ENCODE results near the gene SMC1A.

Gene SMC1A

GRCh38 chrX:53440621-53441517 lies 18.4 kb upstream of the SMC1A start (continued):
- TF ChIP-seq, protein P1, sequence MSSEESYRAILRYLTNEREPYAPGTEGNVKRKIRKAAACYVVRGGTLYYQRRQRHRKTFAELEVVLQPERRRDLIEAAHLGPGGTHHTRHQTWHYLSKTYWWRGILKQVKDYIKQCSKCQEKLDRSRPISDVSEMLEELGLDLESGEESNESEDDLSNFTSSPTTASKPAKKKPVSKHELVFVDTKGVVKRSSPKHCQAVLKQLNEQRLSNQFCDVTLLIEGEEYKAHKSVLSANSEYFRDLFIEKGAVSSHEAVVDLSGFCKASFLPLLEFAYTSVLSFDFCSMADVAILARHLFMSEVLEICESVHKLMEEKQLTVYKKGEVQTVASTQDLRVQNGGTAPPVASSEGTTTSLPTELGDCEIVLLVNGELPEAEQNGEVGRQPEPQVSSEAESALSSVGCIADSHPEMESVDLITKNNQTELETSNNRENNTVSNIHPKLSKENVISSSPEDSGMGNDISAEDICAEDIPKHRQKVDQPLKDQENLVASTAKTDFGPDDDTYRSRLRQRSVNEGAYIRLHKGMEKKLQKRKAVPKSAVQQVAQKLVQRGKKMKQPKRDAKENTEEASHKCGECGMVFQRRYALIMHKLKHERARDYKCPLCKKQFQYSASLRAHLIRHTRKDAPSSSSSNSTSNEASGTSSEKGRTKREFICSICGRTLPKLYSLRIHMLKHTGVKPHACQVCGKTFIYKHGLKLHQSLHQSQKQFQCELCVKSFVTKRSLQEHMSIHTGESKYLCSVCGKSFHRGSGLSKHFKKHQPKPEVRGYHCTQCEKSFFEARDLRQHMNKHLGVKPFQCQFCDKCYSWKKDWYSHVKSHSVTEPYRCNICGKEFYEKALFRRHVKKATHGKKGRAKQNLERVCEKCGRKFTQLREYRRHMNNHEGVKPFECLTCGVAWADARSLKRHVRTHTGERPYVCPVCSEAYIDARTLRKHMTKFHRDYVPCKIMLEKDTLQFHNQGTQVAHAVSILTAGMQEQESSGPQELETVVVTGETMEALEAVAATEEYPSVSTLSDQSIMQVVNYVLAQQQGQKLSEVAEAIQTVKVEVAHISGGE (tag by site-specific recombination; conservative IDR thresholded peaks at IDR 0.05; ENCODE audit: low read depth): no peak
- TF ChIP-seq ZNF561 (tag by site-specific recombination; IDR thresholded peaks at IDR 0.05; ENCODE audit: borderline replicate concordance) (0 out of 2 replicates have a peak, but pooled peaks have one; percentile 22), ZBTB20 (tag by site-specific recombination; IDR thresholded peaks at IDR 0.05) (peak; percentile 88), ZNF768 (tag by site-specific recombination; IDR thresholded peaks at IDR 0.05) (no peak), ZNF121 (tag by site-specific recombination; IDR thresholded peaks at IDR 0.05) (no peak), ZNF776 (tag by site-specific recombination; IDR thresholded peaks at IDR 0.05; ENCODE audit: borderline replicate concordance) (no peak), SP7 (tag by site-specific recombination; IDR thresholded peaks at IDR 0.05) (no peak; the same call in 1 of the 2 replicates), ZBTB21 (tag by site-specific recombination; IDR thresholded peaks at IDR 0.05) (no peak), KLF8 (tag by site-specific recombination; IDR thresholded peaks at IDR 0.05) (0 out of 2 replicates have a peak, but pooled peaks have one; percentile 46), PATZ1 (tag by site-specific recombination; IDR thresholded peaks at IDR 0.05) (peak; percentile 63), PRDM4 (tag by site-specific recombination; IDR thresholded peaks at IDR 0.05) (no peak), ZXDB (tag by site-specific recombination; IDR thresholded peaks at IDR 0.05) (peak; percentile 27; the same call in 1 of the 2 replicates)
- TF ChIP-seq, protein P2, sequence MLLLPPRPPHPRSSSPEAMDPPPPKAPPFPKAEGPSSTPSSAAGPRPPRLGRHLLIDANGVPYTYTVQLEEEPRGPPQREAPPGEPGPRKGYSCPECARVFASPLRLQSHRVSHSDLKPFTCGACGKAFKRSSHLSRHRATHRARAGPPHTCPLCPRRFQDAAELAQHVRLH (tag by site-specific recombination; IDR thresholded peaks at IDR 0.05): no peak

DNA sequence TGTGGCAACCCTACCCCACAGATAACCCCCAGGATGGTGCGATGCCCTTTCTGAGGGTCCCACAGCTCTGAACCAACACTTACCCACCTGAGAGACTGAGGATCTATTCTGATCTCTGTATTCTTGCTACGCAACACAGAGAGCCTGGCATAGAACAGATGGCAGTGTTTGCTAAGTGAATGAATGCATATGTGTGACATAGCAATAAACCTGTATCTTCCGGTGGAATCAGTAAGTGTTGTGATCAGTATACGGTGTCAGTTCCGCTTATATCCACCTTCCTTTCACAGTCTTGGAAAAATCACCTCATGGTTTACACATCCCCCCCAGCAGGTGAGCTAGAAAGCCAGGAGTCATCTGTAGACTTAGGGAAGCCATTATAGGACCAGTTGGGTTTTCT lies 17.6 kb upstream of the SMC1A start:
- TF ChIP-seq, protein P3, sequence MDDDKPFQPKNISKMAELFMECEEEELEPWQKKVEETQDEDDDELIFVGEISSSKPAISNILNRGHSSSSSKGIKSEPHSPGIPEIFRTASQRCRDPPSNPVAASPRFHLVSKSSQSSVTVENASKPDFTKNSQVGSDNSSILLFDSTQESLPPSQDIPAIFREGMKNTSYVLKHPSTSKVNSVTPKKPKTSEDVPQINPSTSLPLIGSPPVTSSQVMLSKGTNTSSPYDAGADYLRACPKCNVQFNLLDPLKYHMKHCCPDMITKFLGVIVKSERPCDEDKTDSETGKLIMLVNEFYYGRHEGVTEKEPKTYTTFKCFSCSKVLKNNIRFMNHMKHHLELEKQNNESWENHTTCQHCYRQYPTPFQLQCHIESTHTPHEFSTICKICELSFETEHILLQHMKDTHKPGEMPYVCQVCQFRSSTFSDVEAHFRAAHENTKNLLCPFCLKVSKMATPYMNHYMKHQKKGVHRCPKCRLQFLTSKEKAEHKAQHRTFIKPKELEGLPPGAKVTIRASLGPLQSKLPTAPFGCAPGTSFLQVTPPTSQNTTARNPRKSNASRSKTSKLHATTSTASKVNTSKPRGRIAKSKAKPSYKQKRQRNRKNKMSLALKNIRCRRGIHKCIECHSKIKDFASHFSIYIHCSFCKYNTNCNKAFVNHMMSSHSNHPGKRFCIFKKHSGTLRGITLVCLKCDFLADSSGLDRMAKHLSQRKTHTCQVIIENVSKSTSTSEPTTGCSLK (tag by site-specific recombination; IDR thresholded peaks at IDR 0.05): no peak
- TF ChIP-seq ZNF530 (tag by site-specific recombination; IDR thresholded peaks at IDR 0.05; ENCODE audit: low read depth) (no peak), ZFP3 (tag by site-specific recombination; IDR thresholded peaks at IDR 0.05; ENCODE audit: low read depth) (no peak), ZNF426 (tag by site-specific recombination; IDR thresholded peaks at IDR 0.05) (no peak), ZNF311 (tag by site-specific recombination; IDR thresholded peaks at IDR 0.05; ENCODE audit: borderline replicate concordance) (no peak), ZNF24 (tag by site-specific recombination; IDR thresholded peaks at IDR 0.05) (no peak), ZNF792 (tag by site-specific recombination; IDR thresholded peaks at IDR 0.05) (no peak), ZNF211 (tag by site-specific recombination; IDR thresholded peaks at IDR 0.05; ENCODE audit: low read depth) (no peak), ZNF10 (tag by site-specific recombination; IDR thresholded peaks at IDR 0.05) (no peak)
- TF ChIP-seq, protein P4, sequence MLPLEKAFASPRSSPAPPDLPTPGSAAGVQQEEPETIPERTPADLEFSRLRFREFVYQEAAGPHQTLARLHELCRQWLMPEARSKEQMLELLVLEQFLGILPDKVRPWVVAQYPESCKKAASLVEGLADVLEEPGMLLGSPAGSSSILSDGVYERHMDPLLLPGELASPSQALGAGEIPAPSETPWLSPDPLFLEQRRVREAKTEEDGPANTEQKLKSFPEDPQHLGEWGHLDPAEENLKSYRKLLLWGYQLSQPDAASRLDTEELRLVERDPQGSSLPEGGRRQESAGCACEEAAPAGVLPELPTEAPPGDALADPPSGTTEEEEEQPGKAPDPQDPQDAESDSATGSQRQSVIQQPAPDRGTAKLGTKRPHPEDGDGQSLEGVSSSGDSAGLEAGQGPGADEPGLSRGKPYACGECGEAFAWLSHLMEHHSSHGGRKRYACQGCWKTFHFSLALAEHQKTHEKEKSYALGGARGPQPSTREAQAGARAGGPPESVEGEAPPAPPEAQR (tag by site-specific recombination; IDR thresholded peaks at IDR 0.05): no peak
- Histone ChIP-seq H3K4me1 (ENCODE audit: control insufficient read depth, insufficient read depth, low read length) (peaks cover 3% of the 10 kb centered on the region; the same call in 1 of the 2 replicates), H3K4me3 (ENCODE audit: low read depth, low read length) (no peak overlapping the region; the same call in 1 of the 2 replicates), H3K27ac (ENCODE audit: extremely low read depth, low read depth, low read length) (no peak overlapping the region), H3K36me3 (ENCODE audit: control insufficient read depth in 2 of 2, insufficient read depth in 1 of 2, low read length in 2 of 2) (no peaks in the 10 kb centered on the region; a peak in 1 of 3 replicates), H3K9me3 (ENCODE audit: control insufficient read depth, insufficient read depth, low read depth, low read length) (no peaks in the 10 kb centered on the region)
- ChIA-PET CTCF (interaction anchor here (0.6 to 3.9 kb wide), 6 partner anchors 23 to 249 kb away, joined by 3 to 17 read pairs (median 6); no protein-coding TSS in a partner anchor), POLR2A (interaction anchor here (1.5 to 3.5 kb wide), 3 partner anchors 17 to 159 kb away, joined by 3 to 36 read pairs (median 6); partner anchors contain the start of genes IQSEC2, RIBC1 and SMC1A)
